GM23248 (cell line): Measurements from ENCODE around the gene OGN. TPM values are rescaled to one million over a fixed set of nuclear protein-coding genes. Genes with fewer than 3 reads are reported as not detected.

Source experiments
- DNase-seq: peaks from one replicate; pipeline ENCODE4 v3.0.0-alpha.2; 2015
- H2AFZ ChIP-seq: fragments of 200-600 bp; sonication (generic); 2 replicates; pipeline ENCODE4 v1.6.1; 2016; ENCODE audit warnings: antibody characterized with exemption
- H3F3A ChIP-seq: fragments of 200-600 bp; sonication (generic); 2 replicates; pipeline ENCODE4 v1.6.1; 2016; ENCODE audit warnings: mild to moderate bottlenecking, antibody characterized with exemption, mixed run types; ENCODE audit not compliant: insufficient read depth
- H3K27ac ChIP-seq: fragments of 200-600 bp; sonication (generic); 2 replicates; pipeline ENCODE4 v1.5.1; 2016; ENCODE audit warnings: mild to moderate bottlenecking
- H3K27me3 ChIP-seq: fragments of 200-600 bp; sonication (generic); replicated peaks from 2 replicates; pipeline ENCODE4 v1.6.1; 2016; ENCODE audit warnings: mild to moderate bottlenecking; ENCODE audit not compliant: insufficient read depth
- H3K36me3 ChIP-seq: fragments of 200-600 bp; sonication (generic); 2 replicates; pipeline ENCODE4 v1.6.1; 2016; ENCODE audit warnings: low read depth, mild to moderate bottlenecking
- H3K4me1 ChIP-seq: fragments of 200-600 bp; sonication (generic); 2 replicates; pipeline ENCODE4 v1.6.1; 2016; ENCODE audit warnings: mild to moderate bottlenecking; ENCODE audit not compliant: insufficient read depth
- H3K4me2 ChIP-seq: fragments of 200-600 bp; sonication (generic); one replicate; pipeline ENCODE4 v1.6.1; 2016; ENCODE audit warnings: mild to moderate bottlenecking; ENCODE audit not compliant: unreplicated experiment
- H3K4me3 ChIP-seq: fragments of 200-600 bp; sonication (generic); 2 replicates; pipeline ENCODE4 v1.5.1; 2016; ENCODE audit warnings: mild to moderate bottlenecking
- H3K79me2 ChIP-seq: fragments of 200-600 bp; sonication (generic); 2 replicates; pipeline ENCODE4 v1.6.1; 2016; ENCODE audit warnings: mild to moderate bottlenecking; ENCODE audit not compliant: insufficient read depth
- H3K9ac ChIP-seq: fragments of 200-600 bp; sonication (generic); 2 replicates; pipeline ENCODE4 v1.6.1; 2016; ENCODE audit warnings: mild to moderate bottlenecking
- H3K9me2 ChIP-seq: fragments of 200-600 bp; sonication (generic); 2 replicates; pipeline ENCODE4 v1.6.1; 2016; ENCODE audit warnings: mixed run types, mild to moderate bottlenecking, moderate library complexity; ENCODE audit not compliant: insufficient read depth
- H3K9me3 ChIP-seq: fragments of 200-600 bp; sonication (generic); one replicate; pipeline ENCODE4 v1.6.1; 2017; ENCODE audit warnings: low read depth
- H4K20me1 ChIP-seq: fragments of 200-600 bp; sonication (generic); 2 replicates; pipeline ENCODE4 v1.6.0; 2016; ENCODE audit not compliant: insufficient read depth
- EZH2 ChIP-seq: fragments of 200-600 bp; sonication (generic); IDR thresholded peaks from 2 replicates; pipeline ENCODE4 v1.6.1; 2018; ENCODE audit warnings: antibody characterized with exemption, mild to moderate bottlenecking; ENCODE audit not compliant: insufficient read depth, poor library complexity, severe bottlenecking
- EZH2phosphoT487 ChIP-seq: fragments of 200-600 bp; sonication (generic); IDR thresholded peaks from 2 replicates; pipeline ENCODE4 v1.6.1; 2018; ENCODE audit warnings: antibody characterized with exemption, moderate library complexity, mild to moderate bottlenecking, low read depth; ENCODE audit not compliant: insufficient read depth
- WGBS, 2 experiments: methylation state at CpG; one replicate each; pipeline ENCODE4 v1.1.6; 2015 to 2017; ENCODE audit warnings: low lambda C conversion rate in 2 of 2, low coverage in 1 of 2; ENCODE audit errors: missing lambda C conversion rate in 2 of 2; 5-methylcytosine and 5-hydroxymethylcytosine counted together
- in situ Hi-C: fragments of 300-500 bp; cut with MboI; formaldehyde crosslinking; loops from 2 replicates; pipeline ENCODE4 v1.15.0; 2020
- polyA plus RNA-seq: library from polyadenylated mRNA; unstranded; fragments of >200 nt; fragmentation: Nextera tagmentation; extraction: Ambion mirVana; gene quantifications from 2 replicates; pipeline ENCODE4 v1.2.1, GENCODE V29; 2016
- total RNA-seq: library from RNA; depleted of rRNA; stranded (reverse); fragments of >200 nt; shearing (Covaris generic); gene quantifications from 2 replicates; pipeline ENCODE4 v1.2.3, GENCODE V29; 2014

Gene OGN
- total and polyA plus RNA-seq, 2 experiments from 2014 or later: 0.11 to 0.23 TPM

DNA sequence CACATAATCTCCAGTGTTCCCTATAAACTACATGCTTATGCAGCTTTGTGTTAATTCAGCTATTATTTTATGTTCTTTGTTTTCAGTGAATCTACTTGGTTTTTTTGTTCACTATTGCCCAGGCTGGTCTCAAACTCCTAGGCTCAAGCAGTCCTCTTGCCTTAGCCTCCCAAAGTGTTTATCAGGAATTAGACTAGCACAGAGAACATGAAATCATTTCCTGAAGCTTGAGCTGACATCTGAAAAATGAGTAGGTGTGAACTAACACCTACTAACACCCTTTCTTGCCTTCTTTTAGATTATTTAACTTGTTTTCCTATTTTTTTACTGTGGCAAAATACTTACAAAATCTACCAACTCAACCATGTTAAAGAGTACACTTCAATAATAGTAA, 53.6 kb downstream of the OGN start:
- Histone ChIP-seq H3K36me3 (no peaks in the 10 kb centered on the region), H3K27ac (peak overlapping the region; percentile 73), H3K79me2 (no peaks in the 10 kb centered on the region), H3F3A (peaks cover 16% of the 10 kb centered on the region), H2AFZ (peak overlapping the region; percentile 62), H3K9me2 (no peaks in the 10 kb centered on the region), H3K4me2 (peak overlapping the region; percentile 72), H3K27me3 (no peaks in the 10 kb centered on the region), H4K20me1 (no peaks in the 10 kb centered on the region), H3K4me1 (peaks cover 17% of the 10 kb centered on the region), H3K9ac (peak overlapping the region; percentile 39), H3K9me3 (no peaks in the 10 kb centered on the region), H3K4me3 (peak overlapping the region; percentile 51)
- no peak for TF ChIP-seq EZH2
- TF ChIP-seq EZH2phosphoT487: no peak
- no peak for DNase-seq
- in situ Hi-C loops: no loop called here

GRCh38 chr9:92349771-92350739, 54.3 kb downstream of the OGN start:
- H3K4me3 ChIP-seq: peak overlapping the region; percentile 51
- H3K4me2 ChIP-seq: peak overlapping the region; percentile 72
- peak overlapping the region; percentile 39 for H3K9ac ChIP-seq
- H4K20me1 ChIP-seq: no peaks in the 10 kb centered on the region
- H3K9me2 ChIP-seq: no peaks in the 10 kb centered on the region
- no peak for TF ChIP-seq EZH2phosphoT487
- TF ChIP-seq EZH2: no peak
- no peaks in the 10 kb centered on the region for H3K27me3 ChIP-seq
- peaks cover 17% of the 10 kb centered on the region for H3K4me1 ChIP-seq
- whole genome bisulfite sequencing, 2 experiments: 7 to 10% methylated on average over 7 of the region's 7 CpGs
- in situ Hi-C loops: loop anchor here (5.0 kb wide), 1 partner anchor 82 kb away; no protein-coding TSS in a partner anchor
- H2AFZ ChIP-seq: peak overlapping the region; percentile 62
- peak overlapping the region; percentile 73 for H3K27ac ChIP-seq
- no peaks in the 10 kb centered on the region for H3K79me2 ChIP-seq
- peak; percentile 70 for DNase-seq
- H3K36me3 ChIP-seq: no peaks in the 10 kb centered on the region
- H3K9me3 ChIP-seq: no peaks in the 10 kb centered on the region
- H3F3A ChIP-seq: peaks cover 16% of the 10 kb centered on the region

- Histone ChIP-seq H3K4me2 (no peak overlapping the region), H3K9me2 (no peaks in the 10 kb centered on the region), H3K9ac (no peak overlapping the region), H2AFZ (no peak overlapping the region), H3F3A (peaks cover 15% of the 10 kb centered on the region), H3K27me3 (no peaks in the 10 kb centered on the region), H4K20me1 (no peaks in the 10 kb centered on the region), H3K27ac (no peak overlapping the region), H3K4me3 (no peak overlapping the region), H3K9me3 (no peaks in the 10 kb centered on the region), H3K4me1 (peaks cover 17% of the 10 kb centered on the region), H3K79me2 (no peaks in the 10 kb centered on the region), H3K36me3 (no peaks in the 10 kb centered on the region)
- no peak for DNase-seq
- in situ Hi-C loops: loop anchor here (5.0 kb wide), 1 partner anchor 87 kb away; no protein-coding TSS in a partner anchor
- TF ChIP-seq EZH2phosphoT487 (no peak), EZH2 (no peak)
These were observed 58.8 kb downstream of the OGN start for GRCh38 chr9:92345582-92345981.

- no peak overlapping the region for H3K4me3 ChIP-seq
- no peak overlapping the region for H3K4me2 ChIP-seq
- H4K20me1 ChIP-seq: no peaks in the 10 kb centered on the region
- WGBS, 2 experiments: 14 to 18% methylated on average over 1 of the region's 1 CpG
- no peak overlapping the region for H3K9ac ChIP-seq
- no peaks in the 10 kb centered on the region for H3K27me3 ChIP-seq
- TF ChIP-seq EZH2 (no peak), EZH2phosphoT487 (no peak)
- H3K27ac ChIP-seq: no peak overlapping the region
- peaks cover 6% of the 10 kb centered on the region for H3K4me1 ChIP-seq
- 0 out of 2 replicates have a peak overlapping the region, but pooled peaks have one; percentile 7 for H2AFZ ChIP-seq
- H3K36me3 ChIP-seq: no peaks in the 10 kb centered on the region
- in situ Hi-C loops: no loop called here
- H3K79me2 ChIP-seq: no peaks in the 10 kb centered on the region
- peaks cover 4% of the 10 kb centered on the region; the same call in 1 of the 2 replicates for H3F3A ChIP-seq
- DNase-seq: peak; percentile 68
- H3K9me3 ChIP-seq: no peaks in the 10 kb centered on the region
- no peaks in the 10 kb centered on the region for H3K9me2 ChIP-seq
These were observed 61.4 kb downstream of the OGN start for GRCh38 chr9:92342825-92343488.
